RWPE1 (cell line): Measurements from ENCODE around the gene USF1.
A peak's percentile ranks its signal among the peaks of the same experiment; 100 is the strongest.

ENCODE experiments used
- CTCF ChIA-PET: fragments of 350-600 bp; sonication (Branson Sonifier 250); formaldehyde crosslinking; extraction: SDS; loops from one replicate; lab custom pipeline; 2021; lab: Yijun Ruan, JAX
- POLR2A ChIA-PET: fragments of 400-600 bp; formaldehyde crosslinking; extraction: SDS; loops from one replicate; lab custom pipeline; 2020; ENCODE audit warnings: antibody characterized with exemption; ENCODE audit not compliant: low non-redundant PET; lab: Yijun Ruan, JAX
- DNase-seq: peaks from one replicate; pipeline ENCODE4 v3.0.0; 2012; ENCODE audit warnings: low spot score
- H3K27ac ChIP-seq: fragments of 450-650 bp; 2 replicates; pipeline ENCODE4 v1.5.1; 2017
- CTCF ChIP-seq: fragments of 450-650 bp; conservative IDR thresholded peaks from 2 replicates; pipeline ENCODE4 v1.5.1; 2017; ENCODE audit warnings: low read depth, mild to moderate bottlenecking

USF1 gene

GRCh38 chr1:161085165-161085564 is 39.4 kb upstream of the USF1 start:
- no peak for TF ChIP-seq CTCF
- ChIA-PET CTCF (interaction anchor here (0.6 to 1.8 kb wide), 4 partner anchors 9 to 126 kb away, joined by 3 to 5 read pairs (median 5); partner anchors contain the start of gene KLHDC9), POLR2A (interaction anchor here (0.5 to 0.6 kb wide), 2 partner anchors 18 to 677 kb away, joined by 4 to 5 read pairs; no protein-coding TSS in a partner anchor)
- peak overlapping the region; percentile 2; the same call in 1 of the 2 replicates for H3K27ac ChIP-seq
- no peak for DNase-seq

- no peak for DNase-seq
- POLR2A ChIA-PET: interaction anchor here (0.5 kb wide), 1 partner anchor 676 kb away, joined by 4 read pairs; no protein-coding TSS in a partner anchor
- TF ChIP-seq CTCF: no peak
- CTCF ChIA-PET: interaction anchor here (0.6 to 1.8 kb wide), 6 partner anchors 8 to 126 kb away, joined by 3 to 11 read pairs (median 5); partner anchors contain the start of gene KLHDC9
- H3K27ac ChIP-seq: peak overlapping the region; percentile 80
Observed at GRCh38 chr1:161084597-161084988, 38.8 kb upstream of the USF1 start.

GRCh38 chr1:161083748-161084596 is 38.2 kb upstream of the USF1 start:
- POLR2A ChIA-PET: interaction anchor here (0.5 kb wide), 1 partner anchor 40 kb away, joined by 5 read pairs; no protein-coding TSS in a partner anchor
- no peak for DNase-seq

GRCh38 chr1:161082996-161083747 is 37.4 kb upstream of the USF1 start:
- no peak for TF ChIP-seq CTCF
- H3K27ac ChIP-seq: peak overlapping the region; percentile 80
- CTCF ChIA-PET: interaction anchor here (1.5 to 1.8 kb wide), 3 partner anchors 12 to 15 kb away, joined by 3 to 5 read pairs (median 4); partner anchors contain the start of gene KLHDC9
- POLR2A ChIA-PET: interaction anchor here (0.5 kb wide), 1 partner anchor 39 kb away, joined by 5 read pairs; no protein-coding TSS in a partner anchor
- DNase-seq: peak; percentile 89

More at GRCh38 chr1:161083748-161084596, 38.2 kb upstream of the USF1 start:
- no peak for TF ChIP-seq CTCF
- CTCF ChIA-PET: interaction anchor here (0.6 to 1.8 kb wide), 5 partner anchors 13 to 125 kb away, joined by 3 to 11 read pairs (median 5); partner anchors contain the start of gene KLHDC9
- peak overlapping the region; percentile 80 for H3K27ac ChIP-seq

GRCh38 chr1:161082483-161082882 is 36.7 kb upstream of the USF1 start:
- peak overlapping the region; percentile 80 for H3K27ac ChIP-seq
- POLR2A ChIA-PET: no interaction called here
- no peak for DNase-seq
- TF ChIP-seq CTCF: no peak
- CTCF ChIA-PET: interaction anchor here (1.5 to 1.8 kb wide), 2 partner anchors 11 to 15 kb away, joined by 3 to 4 read pairs; no protein-coding TSS in a partner anchor
